C4-2B (cell line): ENCODE results near the gene PARK7.
A peak's percentile ranks its signal among the peaks of the same experiment; 100 is the strongest.

Experiments used
- H3K27ac ChIP-seq: fragments of 450-650 bp; 2 replicates; pipeline ENCODE4 v1.5.1; 2017
- ZFX ChIP-seq: fragments of 450-650 bp; IDR thresholded peaks from 2 replicates; pipeline ENCODE4 v1.6.1; 2017
- TF ChIP-seq, protein P1 (sequence below): fragments of 450-650 bp; conservative IDR thresholded peaks from 2 replicates; pipeline ENCODE4 v1.5.1; 2017; ENCODE audit warnings: mild to moderate bottlenecking

The PARK7 gene

DNA sequence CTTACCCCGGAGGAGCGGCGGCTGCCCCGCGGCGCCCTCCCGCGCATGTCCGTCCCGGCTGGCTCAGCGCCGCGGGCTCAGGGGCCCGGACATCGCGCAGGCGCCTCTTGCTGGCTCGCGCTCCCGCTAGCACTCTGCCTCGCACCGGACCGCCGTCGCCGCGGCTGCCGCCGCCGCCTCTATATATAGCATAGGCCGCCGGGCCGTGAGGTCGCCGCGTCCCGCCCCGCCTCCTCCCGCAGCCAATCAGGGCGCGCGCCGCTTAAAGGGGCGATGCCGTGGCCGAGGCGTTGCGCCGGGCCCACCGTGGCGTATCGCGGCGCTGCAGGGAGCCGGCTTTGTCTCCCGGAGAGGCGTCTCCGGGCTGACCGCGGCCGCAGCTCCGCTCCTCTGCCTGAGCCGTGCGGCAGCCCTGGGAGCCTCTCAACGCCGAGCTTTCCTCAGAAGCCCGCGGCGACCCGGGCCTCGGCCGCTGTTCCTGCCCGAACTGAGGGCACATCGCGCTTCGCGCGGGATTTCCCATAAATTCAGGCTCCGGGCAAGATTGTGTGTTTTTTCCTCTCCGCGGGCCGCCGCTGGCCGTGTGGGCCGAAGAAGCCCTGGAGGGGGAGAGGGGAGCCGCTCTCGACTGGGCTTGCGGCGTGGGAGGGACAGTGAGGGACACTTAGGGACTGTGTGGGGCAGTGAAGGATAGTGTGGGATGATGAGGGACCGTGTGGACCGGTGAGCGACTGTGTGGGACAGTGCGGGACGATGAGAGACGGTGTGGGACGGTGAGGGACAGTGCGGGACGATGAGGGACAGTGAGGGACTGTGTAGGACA is 64.9 kb downstream of the PARK7 start, which contains the start of gene ERRFI1:
ERRFI1 (minus strand) TSS at position 157 of the 823 bp plus-strand sequence. CDS start 10,690 bp downstream, outside the sequence.
- peak within 1 kb of the TSS; percentile 89 for H3K27ac ChIP-seq
- TF ChIP-seq ZFX: peak; percentile 59
- TF ChIP-seq, protein P1, sequence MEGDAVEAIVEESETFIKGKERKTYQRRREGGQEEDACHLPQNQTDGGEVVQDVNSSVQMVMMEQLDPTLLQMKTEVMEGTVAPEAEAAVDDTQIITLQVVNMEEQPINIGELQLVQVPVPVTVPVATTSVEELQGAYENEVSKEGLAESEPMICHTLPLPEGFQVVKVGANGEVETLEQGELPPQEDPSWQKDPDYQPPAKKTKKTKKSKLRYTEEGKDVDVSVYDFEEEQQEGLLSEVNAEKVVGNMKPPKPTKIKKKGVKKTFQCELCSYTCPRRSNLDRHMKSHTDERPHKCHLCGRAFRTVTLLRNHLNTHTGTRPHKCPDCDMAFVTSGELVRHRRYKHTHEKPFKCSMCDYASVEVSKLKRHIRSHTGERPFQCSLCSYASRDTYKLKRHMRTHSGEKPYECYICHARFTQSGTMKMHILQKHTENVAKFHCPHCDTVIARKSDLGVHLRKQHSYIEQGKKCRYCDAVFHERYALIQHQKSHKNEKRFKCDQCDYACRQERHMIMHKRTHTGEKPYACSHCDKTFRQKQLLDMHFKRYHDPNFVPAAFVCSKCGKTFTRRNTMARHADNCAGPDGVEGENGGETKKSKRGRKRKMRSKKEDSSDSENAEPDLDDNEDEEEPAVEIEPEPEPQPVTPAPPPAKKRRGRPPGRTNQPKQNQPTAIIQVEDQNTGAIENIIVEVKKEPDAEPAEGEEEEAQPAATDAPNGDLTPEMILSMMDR: no peak

DNA sequence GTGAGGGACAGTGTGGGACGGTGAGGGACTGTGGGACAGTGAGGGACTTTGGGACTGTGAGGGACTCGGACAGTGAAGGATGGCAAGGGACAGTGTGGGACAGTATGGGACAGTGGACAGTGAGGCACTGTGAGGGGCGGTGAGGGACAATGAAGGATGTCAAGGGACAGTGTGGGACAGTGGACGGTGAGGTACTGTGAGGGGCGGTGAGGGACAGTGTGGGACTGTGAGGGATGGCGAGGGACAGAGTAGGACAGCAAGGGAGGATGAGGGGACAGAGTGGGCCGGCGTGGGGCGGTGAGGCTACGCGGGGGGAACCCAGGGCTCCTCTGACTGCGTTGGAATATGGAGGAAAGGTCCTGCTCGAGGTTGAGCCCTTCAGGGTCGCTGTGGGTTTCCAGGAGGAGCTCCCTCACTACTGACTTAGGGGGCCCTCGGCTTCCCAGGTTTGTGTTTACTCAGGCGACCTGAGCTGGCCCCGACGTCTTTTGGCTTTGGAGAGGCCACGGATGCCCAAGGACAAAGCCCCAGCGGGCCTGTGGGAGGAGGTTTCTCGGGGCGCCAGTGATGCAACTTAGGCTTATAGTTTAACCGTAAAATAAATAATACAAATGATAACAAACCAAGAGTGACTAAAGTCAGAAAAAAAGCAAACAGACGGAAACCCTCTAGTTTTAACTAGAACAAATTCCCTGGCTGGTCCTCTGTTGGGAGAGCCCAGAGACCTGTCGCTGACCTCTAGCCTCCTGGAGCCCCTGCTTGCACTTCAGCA is 65.7 kb downstream of the PARK7 start:
- H3K27ac ChIP-seq: peak overlapping the region; percentile 89
- no peak for TF ChIP-seq ZFX
- TF ChIP-seq, protein P1: no peak

GRCh38 chr1:8027748-8028570 is 66.4 kb downstream of the PARK7 start:
- TF ChIP-seq, protein P1: 0 out of 2 replicates have a peak, but pooled peaks have one; percentile 4
- TF ChIP-seq ZFX: no peak
- H3K27ac ChIP-seq: peak overlapping the region; percentile 89; the same call in 1 of the 2 replicates

DNA sequence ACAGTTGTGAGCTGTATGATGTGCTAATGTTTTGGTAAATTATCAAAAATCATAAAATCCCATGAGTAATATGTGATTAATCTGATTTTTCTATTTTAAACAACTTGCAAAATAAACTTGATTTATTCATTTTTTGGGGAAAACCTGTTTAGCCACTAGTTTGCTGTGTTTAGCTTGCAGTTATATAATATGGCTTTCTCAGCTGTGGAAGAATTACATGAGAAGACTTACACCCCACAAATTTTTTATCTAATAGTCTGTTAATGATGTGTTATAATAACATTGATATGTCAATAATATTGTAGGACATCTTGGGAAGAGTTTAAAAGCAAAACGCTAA is 67.0 kb downstream of the PARK7 start:
- TF ChIP-seq, protein P1: no peak
- TF ChIP-seq ZFX: no peak
- no peak overlapping the region for H3K27ac ChIP-seq

GRCh38 chr1:8031176-8031785 is 69.8 kb downstream of the PARK7 start:
- TF ChIP-seq, protein P1: peak; percentile 90
- no peak for TF ChIP-seq ZFX
- H3K27ac ChIP-seq: no peak overlapping the region

DNA sequence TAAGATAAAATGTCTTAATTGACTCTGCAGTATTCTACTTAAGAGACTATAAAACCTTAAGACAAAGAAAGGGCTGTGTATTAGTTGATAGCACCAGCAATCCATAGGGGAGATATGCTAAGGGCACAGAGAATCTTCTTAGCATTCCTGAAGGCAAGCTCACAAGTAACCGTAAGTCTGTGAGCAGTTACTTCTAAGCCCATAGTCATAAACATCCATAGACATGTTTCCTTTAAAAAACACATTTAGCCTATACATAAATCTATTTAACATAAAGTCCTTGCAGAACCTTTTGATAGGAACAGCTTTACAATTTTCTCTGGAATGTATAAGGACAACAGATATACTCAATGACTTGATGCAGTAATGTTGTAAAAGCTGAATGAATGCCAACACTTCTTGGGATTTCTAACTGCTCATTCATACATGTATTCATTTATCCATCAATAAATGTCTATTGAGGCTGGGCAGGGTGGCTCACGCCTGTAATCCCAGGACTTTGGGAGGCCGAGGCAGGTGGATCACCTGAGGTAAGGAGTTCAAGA is 70.9 kb downstream of the PARK7 start:
- TF ChIP-seq, protein P1: no peak
- TF ChIP-seq ZFX: no peak
- no peak overlapping the region for H3K27ac ChIP-seq
